Endothelial cell of umbilical vein (primary cell): ENCODE results near the gene ABCC10. TPM values are rescaled to one million over a fixed set of nuclear protein-coding genes. Genes with fewer than 3 reads are reported as not detected.

Source experiments
- BruUV-seq: library from RNA; stranded (reverse); fragments of 400-500 nt; replicated peaks from 2 replicates; lab custom pipeline; 2021; lab: Mats Ljungman, UMichigan
- CTCF ChIA-PET: fragments of 300-600, 350-600 bp; sonication (Branson Sonifier 250); formaldehyde crosslinking; loops from one replicate; lab custom pipeline; 2021; ENCODE audit warnings: antibody characterized with exemption, inconsistent platforms; lab: Charles Lee
- POLR2A ChIA-PET: fragments of 300-600, 350-600 bp; sonication (Branson Sonifier 250); formaldehyde crosslinking; loops from one replicate; lab custom pipeline; 2021; ENCODE audit warnings: antibody characterized with exemption, inconsistent platforms; lab: Charles Lee
- DNase-seq: peaks from one replicate; pipeline ENCODE4 v3.0.0-alpha.2; 2011; ENCODE audit warnings: low read depth, low spot score
- FAIRE-seq: peaks from 2 replicates; lab custom pipeline; 2011; peaks lifted over from hg19 to GRCh38; lab: Jason Lieb, UNC
- H2AFZ ChIP-seq: 2 replicates; pipeline ENCODE4 v1.6.0; 2012; ENCODE audit warnings: low read depth, low read length, control low read depth, inconsistent platforms
- H3K27ac ChIP-seq: 2 replicates; pipeline ENCODE4 v1.5.1; 2011; ENCODE audit warnings: low read depth, mild to moderate bottlenecking, control low read depth, low read length, moderate library complexity; ENCODE audit not compliant: insufficient read depth
- H3K27me3 ChIP-seq, 2 experiments: 2 replicates each; pipeline versions ENCODE4 v1.6.0 to v1.6.1; 2011; ENCODE audit warnings: low read length in 2 of 2, mixed read lengths in 1 of 2; ENCODE audit not compliant: control insufficient read depth in 2 of 2, insufficient read depth in 2 of 2
- H3K36me3 ChIP-seq, 2 experiments: 2 replicates in 1 of 2; 3 replicates in 1 of 2; pipeline ENCODE4 v1.5.1; 2011; ENCODE audit warnings: low read length in 2 of 2, mild to moderate bottlenecking in 1 of 2, moderate library complexity in 1 of 2; ENCODE audit not compliant: control insufficient read depth in 2 of 2, insufficient read depth in 2 of 2; ENCODE audit errors: extremely low read depth in 1 of 2
- H3K4me1 ChIP-seq: 3 replicates; pipeline ENCODE4 v1.5.1; 2011; ENCODE audit warnings: mild to moderate bottlenecking, low read length; ENCODE audit not compliant: control insufficient read depth, insufficient read depth; ENCODE audit errors: extremely low read depth
- H3K4me2 ChIP-seq: 2 replicates; pipeline ENCODE4 v1.6.1; 2011; ENCODE audit warnings: low read length, control low read depth, mixed read lengths; ENCODE audit not compliant: insufficient read depth
- H3K4me3 ChIP-seq, 3 experiments: fragments of 200-600 bp in 1 of 3; sonication (generic), shearing (Covaris generic) in 1 of 3; replicated peaks in 1 of 3; 2 replicates each; pipeline ENCODE4 v1.5.1; 2011 to 2016; ENCODE audit warnings: control low read depth in 3 of 3, low read length in 3 of 3, mild to moderate bottlenecking in 2 of 3, inconsistent platforms in 1 of 3, low read depth in 1 of 3, moderate library complexity in 1 of 3; ENCODE audit not compliant: insufficient read depth in 1 of 3
- H3K79me2 ChIP-seq: 2 replicates; pipeline ENCODE4 v1.6.0; 2012; ENCODE audit warnings: low read length, inconsistent platforms; ENCODE audit not compliant: control insufficient read depth, insufficient read depth
- H3K9ac ChIP-seq: replicated peaks from 2 replicates; pipeline ENCODE3; 2011; ENCODE audit warnings: low read length, control low read depth; ENCODE audit not compliant: insufficient read depth; ENCODE audit errors: extremely low read depth
- H3K9me1 ChIP-seq: replicated peaks from 3 replicates; pipeline ENCODE4 v1.6.0; 2011; ENCODE audit warnings: mild to moderate bottlenecking, low read length; ENCODE audit not compliant: control insufficient read depth, insufficient read depth; ENCODE audit errors: extremely low read depth
- H3K9me3 ChIP-seq: replicated peaks from 2 replicates; pipeline ENCODE4 v1.5.1; 2012; ENCODE audit warnings: low read length, inconsistent platforms; ENCODE audit not compliant: control insufficient read depth, insufficient read depth
- H4K20me1 ChIP-seq: replicated peaks from 2 replicates; pipeline ENCODE3; 2011; ENCODE audit warnings: mild to moderate bottlenecking, low read length; ENCODE audit not compliant: control insufficient read depth, insufficient read depth; ENCODE audit errors: extremely low read depth
- EZH2 ChIP-seq: IDR thresholded peaks from 2 replicates; pipeline ENCODE4 v1.6.1; 2012; ENCODE audit warnings: borderline replicate concordance, low read depth, mild to moderate bottlenecking, moderate library complexity, low read length, inconsistent platforms; ENCODE audit not compliant: severe bottlenecking
- FOS ChIP-seq: IDR thresholded peaks from 2 replicates; pipeline ENCODE4 v1.6.1; 2011; ENCODE audit warnings: mild to moderate bottlenecking, low read length, moderate library complexity, borderline replicate concordance; ENCODE audit not compliant: insufficient read depth
- GATA2 ChIP-seq: IDR thresholded peaks from 2 replicates; pipeline ENCODE4 v1.7.0; 2011; ENCODE audit warnings: low read depth, mild to moderate bottlenecking, moderate library complexity, mixed read lengths, low read length; ENCODE audit not compliant: insufficient read length, insufficient read depth
- JUN ChIP-seq: IDR thresholded peaks from 2 replicates; pipeline ENCODE4 v1.6.1; 2011; ENCODE audit warnings: borderline replicate concordance, low read depth; ENCODE audit not compliant: insufficient read length, insufficient read depth
- MAX ChIP-seq: IDR thresholded peaks from 2 replicates; pipeline ENCODE4 v1.6.1; 2011; ENCODE audit not compliant: insufficient read depth, insufficient read length
- MYC ChIP-seq: IDR thresholded peaks from one replicate; pipeline ENCODE4 v1.6.1; 2011; ENCODE audit warnings: mild to moderate bottlenecking, low read depth, low read length
- POLR2A ChIP-seq: IDR thresholded peaks from 2 replicates; pipeline ENCODE4 v1.6.1; 2012; ENCODE audit warnings: low read depth, mild to moderate bottlenecking, control low read depth, low read length
- POLR2AphosphoS5 ChIP-seq: IDR thresholded peaks from 2 replicates; pipeline ENCODE4 v1.6.1; 2012; ENCODE audit warnings: low read depth, mild to moderate bottlenecking, control low read depth, low read length, moderate library complexity; ENCODE audit not compliant: insufficient read depth
- dilution Hi-C: fragments of 300-500 bp; cut with MboI; formaldehyde crosslinking; loops from one replicate; pipeline ENCODE4 v1.15.0; 2019; ENCODE audit warnings: low sequenced_read_pairs; ENCODE audit not compliant: extremely low pct_ligation_motif_present
- intact Hi-C: fragments of 100-400 bp; cut with micrococcal nuclease; formaldehyde crosslinking; loops from one replicate; pipeline ENCODE4 v1.10.0; 2022
- polyA plus RNA-seq, 4 experiments: library from polyadenylated mRNA; depleted of rRNA in 3 of 4; stranded (reverse) in 3 of 4; unstranded in 1 of 4; fragments of >200 nt; gene quantifications; 2 replicates each; pipeline versions ENCODE4 v1.2.1 to v1.2.3, GENCODE V29; 2011 to 2012; ENCODE audit warnings: missing spikeins in 1 of 4
- total RNA-seq: library from RNA; stranded (reverse); gene quantifications from 2 replicates; pipeline ENCODE4 v1.2.3, GENCODE V29; 2021
- TF ChIP-seq, protein P1 (sequence below), 2 donors: IDR thresholded peaks; 1 replicate in 1 of 2; 2 replicates in 1 of 2; pipeline ENCODE4 v1.5.1; 2011; ENCODE audit warnings: low read length in 2 of 2, mild to moderate bottlenecking in 2 of 2, moderate library complexity in 2 of 2, control low read depth in 1 of 2, inconsistent platforms in 1 of 2, low read depth in 1 of 2; ENCODE audit not compliant: insufficient read depth in 1 of 2; ENCODE audit errors: extremely low read depth in 1 of 2

The ABCC10 gene
- total and polyA plus RNA-seq, 2 donors (not counting 3 experiments of a cell fraction or from before 2014, with no cell fraction given), result 29.2 to 37.9 TPM

DNA sequence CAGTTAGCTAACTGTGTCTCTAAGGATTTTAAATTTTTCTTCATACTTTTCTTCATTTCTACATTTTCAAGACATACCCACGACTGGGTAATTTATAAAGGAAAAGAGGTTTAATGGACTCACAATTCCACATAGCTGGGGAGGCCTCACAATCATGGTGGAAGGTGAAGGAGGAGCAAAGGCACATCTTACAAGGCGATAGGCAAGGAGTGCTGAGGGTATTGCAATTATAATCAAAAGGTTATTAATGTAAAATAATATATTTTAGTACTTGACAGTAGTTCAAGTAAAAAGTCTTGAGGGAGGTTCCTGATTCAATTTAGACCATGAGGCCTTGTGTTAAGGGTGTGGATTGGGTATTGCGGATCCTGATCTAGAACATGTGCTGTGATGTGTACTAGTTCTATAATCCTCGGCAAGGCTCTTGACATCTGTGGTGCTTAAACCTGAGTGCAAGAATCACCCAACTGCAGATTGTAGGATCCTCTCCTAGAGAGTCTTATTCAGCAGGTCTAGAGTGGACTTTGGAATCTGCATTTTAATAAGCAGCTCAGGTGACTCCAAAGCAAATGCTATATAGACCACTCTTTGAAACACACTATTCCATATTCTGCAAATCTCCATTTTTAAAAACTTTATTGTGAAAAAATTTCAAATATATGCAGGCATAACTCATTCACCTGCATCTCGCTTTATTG, 7.2 kb upstream of the ABCC10 start:
- TF ChIP-seq JUN (no peak), EZH2 (no peak), POLR2AphosphoS5 (no peak), MYC (no peak), FOS (no peak)
- intact Hi-C loops (no loop called here), dilution Hi-C loops (no loop called here)
- DNase-seq, result no peak
- Histone ChIP-seq H3K4me3 (no peak overlapping the region), H3K27ac (no peak overlapping the region), H3K4me2 (no peak overlapping the region), H3K79me2 (no peaks in the 10 kb centered on the region), H3K9me1 (no peaks in the 10 kb centered on the region), H3K4me1 (no peaks in the 10 kb centered on the region), H3K9ac (no peak overlapping the region), H4K20me1 (no peaks in the 10 kb centered on the region), H3K27me3 (peaks cover 10 to 12% of the 10 kb centered on the region in 2 experiments), H3K36me3 (no peaks in the 10 kb centered on the region), H2AFZ (no peak overlapping the region), H3K9me3 (no peaks in the 10 kb centered on the region)
- no TSS peak for BruUV-seq
- POLR2A ChIA-PET, result no interaction called here
- FAIRE-seq, result no peak
- CTCF ChIA-PET, result no interaction called here

- Histone ChIP-seq H3K27ac (no peak overlapping the region), H4K20me1 (no peaks in the 10 kb centered on the region), H3K4me2 (no peak overlapping the region), H3K4me3 (no peak overlapping the region), H3K9me3 (no peaks in the 10 kb centered on the region), H3K36me3 (no peaks in the 10 kb centered on the region), H3K9me1 (no peaks in the 10 kb centered on the region), H2AFZ (no peak overlapping the region), H3K4me1 (peaks cover under 1% of the 10 kb centered on the region), H3K9ac (no peak overlapping the region), H3K27me3 (peaks cover 10 to 12% of the 10 kb centered on the region in 2 experiments), H3K79me2 (no peaks in the 10 kb centered on the region)
- POLR2A ChIA-PET, result no interaction called here
- TF ChIP-seq MYC, result no peak
- TF ChIP-seq, protein P1, sequence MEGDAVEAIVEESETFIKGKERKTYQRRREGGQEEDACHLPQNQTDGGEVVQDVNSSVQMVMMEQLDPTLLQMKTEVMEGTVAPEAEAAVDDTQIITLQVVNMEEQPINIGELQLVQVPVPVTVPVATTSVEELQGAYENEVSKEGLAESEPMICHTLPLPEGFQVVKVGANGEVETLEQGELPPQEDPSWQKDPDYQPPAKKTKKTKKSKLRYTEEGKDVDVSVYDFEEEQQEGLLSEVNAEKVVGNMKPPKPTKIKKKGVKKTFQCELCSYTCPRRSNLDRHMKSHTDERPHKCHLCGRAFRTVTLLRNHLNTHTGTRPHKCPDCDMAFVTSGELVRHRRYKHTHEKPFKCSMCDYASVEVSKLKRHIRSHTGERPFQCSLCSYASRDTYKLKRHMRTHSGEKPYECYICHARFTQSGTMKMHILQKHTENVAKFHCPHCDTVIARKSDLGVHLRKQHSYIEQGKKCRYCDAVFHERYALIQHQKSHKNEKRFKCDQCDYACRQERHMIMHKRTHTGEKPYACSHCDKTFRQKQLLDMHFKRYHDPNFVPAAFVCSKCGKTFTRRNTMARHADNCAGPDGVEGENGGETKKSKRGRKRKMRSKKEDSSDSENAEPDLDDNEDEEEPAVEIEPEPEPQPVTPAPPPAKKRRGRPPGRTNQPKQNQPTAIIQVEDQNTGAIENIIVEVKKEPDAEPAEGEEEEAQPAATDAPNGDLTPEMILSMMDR (IDR thresholded peaks at IDR 0.05; ENCODE audit: extremely low read depth in 1 of 2, insufficient read depth in 1 of 2, low read depth in 1 of 2, low read length in 2 of 2), result no peak
- no peak for TF ChIP-seq EZH2
- TF ChIP-seq POLR2A, result no peak
- TF ChIP-seq POLR2AphosphoS5, result no peak
- TF ChIP-seq JUN, result no peak
- no peak for TF ChIP-seq MAX
- TF ChIP-seq GATA2, result no peak
- TF ChIP-seq FOS, result no peak
- FAIRE-seq (no peak), DNase-seq (no peak)
- intact Hi-C loops (no loop called here), dilution Hi-C loops (no loop called here)
- BruUV-seq, result no TSS peak
- CTCF ChIA-PET, result interaction anchor here (1.0 kb wide), 2 partner anchors 24 to 52 kb away, joined by 3 read pairs; partner anchors contain the start of gene ZNF318
Measured at GRCh38 chr6:43421831-43422230, 5.5 kb upstream of the ABCC10 start.
